ENCODE results near the gene FLNA.
A peak's percentile ranks its signal among the peaks of the same experiment; 100 is the strongest.
"Not testable (repeated sequence)": the region's sequence is repeated elsewhere in the genome, so short reads cannot be mapped to it uniquely, and the experiment has no call there.

The FLNA gene, protein sequence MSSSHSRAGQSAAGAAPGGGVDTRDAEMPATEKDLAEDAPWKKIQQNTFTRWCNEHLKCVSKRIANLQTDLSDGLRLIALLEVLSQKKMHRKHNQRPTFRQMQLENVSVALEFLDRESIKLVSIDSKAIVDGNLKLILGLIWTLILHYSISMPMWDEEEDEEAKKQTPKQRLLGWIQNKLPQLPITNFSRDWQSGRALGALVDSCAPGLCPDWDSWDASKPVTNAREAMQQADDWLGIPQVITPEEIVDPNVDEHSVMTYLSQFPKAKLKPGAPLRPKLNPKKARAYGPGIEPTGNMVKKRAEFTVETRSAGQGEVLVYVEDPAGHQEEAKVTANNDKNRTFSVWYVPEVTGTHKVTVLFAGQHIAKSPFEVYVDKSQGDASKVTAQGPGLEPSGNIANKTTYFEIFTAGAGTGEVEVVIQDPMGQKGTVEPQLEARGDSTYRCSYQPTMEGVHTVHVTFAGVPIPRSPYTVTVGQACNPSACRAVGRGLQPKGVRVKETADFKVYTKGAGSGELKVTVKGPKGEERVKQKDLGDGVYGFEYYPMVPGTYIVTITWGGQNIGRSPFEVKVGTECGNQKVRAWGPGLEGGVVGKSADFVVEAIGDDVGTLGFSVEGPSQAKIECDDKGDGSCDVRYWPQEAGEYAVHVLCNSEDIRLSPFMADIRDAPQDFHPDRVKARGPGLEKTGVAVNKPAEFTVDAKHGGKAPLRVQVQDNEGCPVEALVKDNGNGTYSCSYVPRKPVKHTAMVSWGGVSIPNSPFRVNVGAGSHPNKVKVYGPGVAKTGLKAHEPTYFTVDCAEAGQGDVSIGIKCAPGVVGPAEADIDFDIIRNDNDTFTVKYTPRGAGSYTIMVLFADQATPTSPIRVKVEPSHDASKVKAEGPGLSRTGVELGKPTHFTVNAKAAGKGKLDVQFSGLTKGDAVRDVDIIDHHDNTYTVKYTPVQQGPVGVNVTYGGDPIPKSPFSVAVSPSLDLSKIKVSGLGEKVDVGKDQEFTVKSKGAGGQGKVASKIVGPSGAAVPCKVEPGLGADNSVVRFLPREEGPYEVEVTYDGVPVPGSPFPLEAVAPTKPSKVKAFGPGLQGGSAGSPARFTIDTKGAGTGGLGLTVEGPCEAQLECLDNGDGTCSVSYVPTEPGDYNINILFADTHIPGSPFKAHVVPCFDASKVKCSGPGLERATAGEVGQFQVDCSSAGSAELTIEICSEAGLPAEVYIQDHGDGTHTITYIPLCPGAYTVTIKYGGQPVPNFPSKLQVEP (N-terminal part only)

DNA sequence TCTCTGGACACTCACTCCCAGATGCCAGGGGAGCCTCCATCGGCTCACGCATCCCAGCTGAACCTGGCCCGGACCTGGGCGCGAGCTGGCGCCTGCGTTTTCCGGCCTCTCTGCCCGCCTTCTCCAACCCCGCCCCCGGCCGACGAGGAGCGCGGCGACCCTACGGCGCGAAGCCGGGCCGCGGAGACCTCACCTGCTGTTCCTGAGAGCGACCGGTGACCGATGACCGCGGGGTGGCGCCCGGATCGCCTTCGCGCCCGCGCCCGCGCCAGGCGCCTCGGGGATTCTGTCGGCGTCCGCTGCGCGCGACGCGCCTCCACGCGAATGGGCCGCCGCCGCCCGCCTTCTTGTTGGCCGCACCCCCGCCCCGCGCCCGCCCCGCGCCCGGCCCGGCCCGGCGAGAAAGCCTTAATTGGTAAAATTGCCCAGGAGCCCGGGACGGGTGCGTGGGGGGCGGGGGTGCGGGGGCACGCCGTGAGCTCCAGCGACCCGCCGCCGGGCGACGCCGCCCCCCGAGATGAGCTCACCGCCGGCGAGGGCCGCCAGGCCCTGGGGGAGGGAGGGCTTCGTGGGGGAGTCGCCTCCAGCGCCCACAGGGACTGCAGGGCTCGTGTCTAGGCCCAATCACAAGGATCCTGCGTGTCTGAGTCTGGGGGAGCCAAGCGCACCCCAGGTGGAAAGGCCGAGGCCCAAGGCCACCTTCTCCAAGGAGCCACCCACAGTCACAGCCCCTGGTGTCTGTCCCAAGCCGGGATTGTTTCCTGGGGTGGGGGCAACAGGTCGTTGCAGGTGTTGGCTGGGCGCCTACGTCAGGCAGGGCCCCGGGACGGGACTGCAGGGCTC lies at the start of gene FLNA:
Gene FLNA, minus strand, starts transcription at position 322 of the 843 bp plus-strand sequence. CDS start 3,389 bp downstream, outside the sequence.
- no peak for DNase-seq

DNA sequence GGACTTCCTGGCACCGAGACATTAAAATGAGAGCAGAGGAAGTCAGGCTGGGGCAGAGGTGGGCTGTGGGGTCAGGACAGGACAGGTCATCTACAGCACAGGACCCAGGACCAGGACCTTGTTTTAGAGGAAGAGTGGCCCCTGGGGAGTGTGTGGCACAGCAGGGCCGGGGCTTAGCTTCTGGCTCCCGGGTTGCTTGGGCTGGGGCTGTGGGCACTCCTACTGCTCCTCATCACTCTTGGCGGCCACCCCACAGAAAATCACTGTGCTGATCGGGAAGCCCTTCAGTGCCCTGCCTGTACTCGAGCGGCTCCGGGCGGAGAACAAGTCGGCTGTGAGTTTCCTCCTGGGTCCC lies 45.9 kb upstream of the FLNA start:
- DNase-seq = no peak

DNA sequence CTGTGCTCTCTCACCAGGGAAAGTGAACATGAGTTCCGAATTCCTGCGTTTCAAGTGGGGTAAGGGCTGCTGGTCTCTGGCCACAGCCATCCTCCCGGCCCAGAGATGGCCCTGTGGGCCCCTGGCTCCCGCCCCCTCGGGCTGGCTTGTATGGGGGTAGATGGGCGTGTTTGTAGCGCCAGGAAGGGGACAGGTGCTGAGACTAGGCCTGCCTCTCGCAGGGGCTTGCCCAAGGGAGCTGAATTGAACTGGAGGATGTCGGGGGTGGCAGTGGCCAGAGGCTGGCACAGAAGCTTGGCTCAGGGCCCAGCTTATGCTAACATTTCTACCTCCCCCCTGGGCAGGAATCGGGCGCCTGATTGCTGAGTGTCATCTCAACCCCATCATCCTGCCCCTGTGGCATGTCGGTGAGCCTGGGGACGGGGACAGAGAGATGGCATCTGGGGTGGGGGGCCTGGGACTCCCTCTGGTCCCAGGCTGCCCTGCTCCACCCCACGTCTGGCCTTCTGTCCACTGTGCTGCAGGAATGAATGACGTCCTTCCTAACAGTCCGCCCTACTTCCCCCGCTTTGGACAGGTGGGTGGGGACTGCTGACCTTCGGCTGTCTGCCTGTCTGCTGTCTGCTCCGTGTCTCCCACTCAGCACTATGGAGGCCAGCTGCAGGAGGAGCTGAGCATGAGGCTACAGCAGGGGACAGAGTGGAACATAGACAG lies 45.4 kb upstream of the FLNA start:
- no peak for DNase-seq

DNA sequence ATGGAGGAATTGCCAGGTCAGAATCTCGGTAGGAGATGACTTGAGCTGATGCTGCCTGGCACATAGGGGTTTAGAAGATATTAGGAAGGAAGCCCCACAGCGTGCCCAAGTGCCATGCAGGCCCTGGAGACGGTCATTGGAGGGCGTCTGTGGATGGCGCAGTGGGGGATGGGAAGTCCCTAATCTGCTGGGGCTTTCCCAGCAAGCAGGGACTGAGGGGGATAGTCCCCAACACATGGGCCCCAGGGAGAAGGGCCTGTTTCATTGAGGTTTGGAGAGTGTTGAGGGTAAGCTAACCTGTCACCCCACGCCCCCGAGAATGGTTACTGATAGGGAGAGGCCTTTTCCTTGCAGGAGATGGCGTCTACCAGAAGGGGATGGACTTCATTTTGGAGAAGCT lies 44.8 kb upstream of the FLNA start:
- no peak for DNase-seq

DNA sequence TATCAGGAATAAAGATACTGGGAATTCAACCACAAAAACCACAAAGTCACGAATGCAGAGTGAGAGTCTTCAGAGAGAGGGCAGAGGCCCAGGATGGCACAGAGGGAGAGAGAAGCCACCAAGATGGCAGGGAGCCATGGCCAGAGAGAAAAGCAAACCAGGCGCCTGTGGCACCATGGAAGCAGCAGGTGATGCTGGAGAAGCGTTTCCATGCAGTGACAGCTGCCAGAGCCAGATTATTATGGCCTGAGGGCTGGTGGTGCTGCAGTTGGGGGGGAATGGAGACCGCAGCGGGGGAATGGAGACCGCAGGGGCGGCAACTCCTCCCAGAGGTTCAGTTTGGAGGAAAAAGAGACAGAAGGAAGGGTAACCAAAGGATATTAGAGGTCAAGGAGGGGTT lies 42.7 kb upstream of the FLNA start:
- peak in 1 of 14 donors; percentile 41 for DNase-seq

DNA sequence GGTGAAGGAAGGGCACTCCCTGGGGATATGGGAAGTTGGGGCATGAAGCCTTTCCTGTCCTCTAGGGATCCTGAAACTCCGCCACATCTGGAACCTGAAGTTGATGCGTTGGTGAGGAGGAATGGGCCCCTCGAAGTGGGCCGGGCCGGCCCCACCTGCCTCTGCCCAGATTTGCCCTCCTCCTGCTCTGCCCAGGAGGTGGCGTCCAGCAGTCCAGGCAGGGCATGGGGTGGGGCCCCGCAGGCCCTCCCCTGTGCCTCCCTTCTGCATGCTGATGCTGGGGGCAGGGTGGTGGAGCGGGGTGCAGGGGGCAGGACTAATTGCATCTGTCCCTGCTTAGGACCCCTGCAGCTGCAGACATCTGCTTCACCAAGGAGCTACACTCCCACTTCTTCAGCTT lies 38.7 kb upstream of the FLNA start:
- DNase-seq = no peak

DNA sequence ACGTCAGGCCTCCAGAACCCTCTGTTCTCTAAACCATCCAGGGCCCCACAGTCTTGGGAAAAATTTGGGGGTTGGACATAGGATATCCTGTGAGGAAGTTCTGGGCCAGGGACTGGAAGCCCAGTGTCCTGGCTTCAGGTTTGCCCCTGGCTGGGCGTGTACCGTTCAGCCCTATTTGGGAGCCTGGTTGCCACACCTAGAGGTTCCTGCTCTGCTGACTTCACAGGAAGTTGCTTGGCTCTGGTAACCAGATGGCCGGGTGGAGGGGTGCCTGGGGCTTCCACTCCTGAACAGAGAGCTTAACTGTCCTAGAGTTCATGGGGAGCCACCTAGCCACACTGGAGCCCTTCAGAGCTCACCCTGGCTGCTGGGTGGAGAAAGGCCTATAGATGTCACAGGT lies 38.0 kb upstream of the FLNA start:
- no peak for DNase-seq

DNA sequence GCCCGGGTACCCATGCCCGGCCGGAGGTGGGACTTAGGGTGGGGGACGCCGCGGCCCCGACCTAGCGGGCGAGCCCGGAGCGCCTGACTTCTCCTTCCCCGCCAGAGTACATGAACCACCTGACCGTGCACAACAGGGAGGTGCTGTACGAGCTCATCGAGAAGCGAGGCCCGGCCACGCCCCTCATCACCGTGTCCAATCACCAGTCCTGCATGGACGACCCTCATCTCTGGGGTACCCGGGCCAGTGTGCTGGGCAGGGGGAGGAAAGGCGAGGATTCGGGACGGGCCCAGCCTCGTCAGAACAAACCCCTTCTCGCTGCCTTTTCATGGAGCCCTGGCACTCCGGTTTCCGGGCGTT lies 37.5 kb upstream of the FLNA start:
- peak in 7 of 14 donors; percentile 10 to 47 (median 38) for DNase-seq

DNA sequence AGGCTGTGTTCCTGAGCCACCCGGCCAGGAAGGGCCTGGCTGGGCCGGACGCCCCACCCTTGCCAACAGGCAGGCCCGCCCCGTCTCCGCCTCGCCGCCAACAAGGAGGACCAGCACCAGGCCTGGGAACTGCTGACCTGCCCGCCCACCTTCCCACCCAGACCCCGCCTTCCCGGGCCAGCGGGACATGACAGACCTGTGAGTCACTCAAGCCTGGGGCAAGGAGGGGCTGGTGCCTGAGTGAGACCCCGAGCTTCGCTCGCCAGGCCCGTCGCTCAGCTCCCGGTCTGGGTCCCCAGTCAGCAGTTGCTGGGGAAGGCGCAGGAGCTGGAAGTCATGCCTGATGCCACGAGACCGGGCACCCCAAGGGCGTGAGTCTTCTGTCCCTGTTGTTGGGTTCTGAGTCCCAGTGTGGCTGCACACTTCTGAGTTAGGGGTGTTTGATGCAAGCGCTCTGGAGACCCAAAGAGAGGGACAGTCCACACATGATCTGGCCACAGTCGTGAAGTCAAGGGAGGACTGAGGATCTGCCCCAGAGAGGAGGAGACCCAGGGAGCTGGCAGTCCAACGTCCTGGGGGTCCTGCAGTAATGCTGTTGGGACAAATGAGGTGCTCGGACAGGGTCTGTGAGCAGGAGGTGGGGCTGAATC lies 34.9 kb upstream of the FLNA start, which contains the start of gene DNASE1L1:
Gene DNASE1L1, minus strand, starts transcription at position 33 of the 650 bp plus-strand sequence. CDS start 3,686 bp downstream, outside the sequence.
- DNase-seq = peak in 4 of 14 donors; percentile 10 to 42 (median 26)

DNA sequence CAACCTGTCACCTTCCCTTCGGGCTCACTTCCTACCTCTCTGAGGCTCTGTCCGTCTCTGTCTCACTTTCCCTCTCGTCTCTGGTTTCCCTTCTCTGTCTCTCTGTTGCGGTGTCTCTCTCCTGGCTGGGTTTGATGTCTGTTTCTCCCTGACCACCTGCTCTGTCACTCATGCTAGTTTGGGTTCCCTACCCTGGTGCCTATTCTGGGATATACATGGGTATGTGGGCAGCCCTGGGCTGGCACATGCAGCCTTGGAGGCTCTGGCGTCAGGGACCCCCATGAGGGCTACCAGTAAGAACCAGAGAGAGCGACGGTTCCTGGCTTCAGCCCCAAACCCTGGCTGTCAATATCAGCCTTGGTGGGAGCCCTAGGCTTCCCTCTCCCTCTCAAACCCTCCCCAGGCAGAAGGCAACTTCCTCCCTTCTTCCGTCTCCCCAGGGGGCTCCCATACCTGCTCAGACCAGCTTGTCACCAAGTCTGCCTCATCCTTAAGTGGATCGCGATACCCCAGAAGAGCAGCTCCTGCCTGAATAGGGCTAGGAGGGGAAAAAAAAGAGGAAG lies 34.3 kb upstream of the FLNA start:
- no peak for DNase-seq

DNA sequence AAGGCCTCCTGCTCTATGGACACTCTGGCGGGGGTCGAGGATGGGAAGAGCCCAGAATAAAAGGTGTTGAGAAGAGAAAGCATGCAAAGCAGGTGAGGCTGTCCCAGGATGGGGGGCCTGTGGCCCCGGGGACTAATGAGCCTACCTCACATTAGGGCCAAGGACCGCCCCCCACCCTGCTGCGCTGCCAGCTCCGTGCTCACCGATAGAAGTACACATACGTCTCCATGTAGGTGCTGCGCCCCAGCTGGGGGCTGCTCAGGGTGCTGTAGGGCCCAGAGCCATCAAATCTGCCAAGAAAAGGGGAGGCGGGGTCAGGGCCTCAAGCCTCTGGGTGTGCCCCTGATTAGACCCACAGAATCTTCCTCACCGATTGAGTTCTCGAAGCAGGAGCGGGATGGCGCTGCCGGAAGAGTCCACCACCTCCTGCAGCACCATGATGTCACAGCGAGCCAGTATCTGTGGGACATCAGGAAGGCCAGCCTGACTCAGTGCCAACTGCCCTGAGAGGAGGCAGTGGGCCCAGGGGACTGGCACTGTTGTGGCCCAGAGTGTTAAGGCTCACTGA lies 30.3 kb upstream of the FLNA start:
- no peak for DNase-seq

DNA sequence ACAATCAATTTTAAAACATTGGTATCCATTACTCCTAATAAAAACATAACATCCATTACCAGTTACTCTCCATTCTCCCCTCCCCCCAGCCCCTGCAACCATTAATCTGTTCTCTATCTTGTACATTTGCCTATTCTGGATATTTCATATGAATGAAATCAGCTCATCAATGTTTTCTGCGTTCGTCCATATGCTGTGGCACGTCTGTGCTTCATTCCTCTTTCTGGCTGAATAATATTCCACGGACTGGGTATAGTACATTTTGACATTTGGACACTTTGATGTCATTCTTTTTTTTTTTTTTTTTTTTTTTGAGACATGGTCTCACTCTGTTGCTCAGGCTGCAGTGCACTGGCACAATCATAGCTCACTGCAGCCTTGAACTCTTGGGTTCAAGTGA lies 29.4 kb upstream of the FLNA start:
- no peak for DNase-seq

DNA sequence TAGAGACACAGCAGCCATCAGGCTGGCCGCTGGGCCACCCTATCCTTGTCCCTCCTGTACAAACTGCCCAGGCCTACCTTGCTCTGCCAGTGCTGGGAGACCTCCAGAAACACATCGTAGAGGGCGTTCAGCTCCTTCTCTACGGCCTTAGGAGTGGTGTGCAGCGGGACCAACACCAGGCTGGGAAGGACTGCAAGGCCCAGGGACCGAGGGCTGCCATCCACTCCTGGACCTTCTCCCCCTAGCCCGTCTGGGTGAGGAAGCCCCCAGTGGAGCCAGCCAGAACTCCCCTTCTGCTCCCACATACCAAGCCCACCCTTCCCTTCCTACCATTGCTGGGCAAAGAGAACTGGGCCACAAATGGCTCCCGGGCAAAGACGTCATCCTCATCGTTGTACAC lies 28.8 kb upstream of the FLNA start:
- no peak for DNase-seq

DNA sequence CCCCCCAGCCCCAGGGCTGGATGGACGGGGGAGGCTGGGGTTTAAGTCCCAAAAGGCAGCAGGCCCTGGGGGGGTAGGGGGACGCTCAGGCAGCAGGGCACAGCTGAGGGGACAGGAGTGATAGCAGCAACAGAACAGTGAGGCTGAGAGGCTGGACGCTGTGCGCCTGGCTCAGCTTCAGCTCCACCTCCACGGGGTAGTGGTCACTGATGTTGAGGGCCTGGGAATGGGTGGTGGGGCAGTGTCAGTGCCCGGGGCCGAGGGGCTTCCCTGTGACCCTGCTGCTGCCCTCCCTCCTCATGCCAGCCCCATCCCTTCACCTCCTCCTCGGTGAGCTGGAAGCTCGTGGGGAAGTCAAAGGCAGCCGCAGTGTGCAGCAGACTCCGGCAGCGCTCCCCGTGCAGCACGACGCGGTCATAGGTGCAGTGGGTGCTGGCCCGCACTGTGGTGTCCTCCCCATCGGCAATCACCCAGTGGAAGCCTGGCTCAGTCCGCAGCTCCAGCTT lies 28.2 kb upstream of the FLNA start:
- no peak for DNase-seq

DNA sequence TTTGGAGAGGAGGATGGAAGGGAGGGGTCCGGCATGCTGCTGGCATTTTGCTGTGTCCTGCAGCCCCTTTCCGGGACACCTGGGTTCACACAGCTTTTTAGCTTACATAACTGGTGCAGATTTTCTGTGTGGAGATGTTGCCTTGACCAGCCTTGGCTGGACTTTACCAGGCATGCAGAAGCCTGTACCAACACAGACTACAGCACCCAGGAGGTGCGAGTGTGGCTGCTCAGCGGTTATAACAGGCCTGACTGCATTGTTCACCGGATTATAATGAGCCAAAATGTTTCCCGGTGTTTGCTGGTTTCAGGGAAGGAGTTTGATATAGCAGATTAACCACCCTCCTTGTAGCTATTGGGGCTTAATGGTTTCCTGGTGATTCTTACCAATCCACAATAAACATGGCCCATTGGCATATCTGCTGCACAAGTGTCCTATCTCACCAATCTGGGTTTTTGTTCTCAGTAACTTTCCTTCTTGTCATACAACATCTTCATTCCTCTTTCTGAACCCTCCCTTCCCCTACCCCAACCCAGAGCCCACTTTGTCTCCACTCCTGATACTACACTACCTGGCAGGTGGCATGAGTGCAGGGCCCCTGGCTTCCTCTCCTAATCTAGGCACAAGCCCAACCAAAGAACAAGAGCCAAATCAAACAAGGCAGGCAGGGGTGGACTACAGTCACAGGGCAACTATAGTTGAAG lies 27.6 kb upstream of the FLNA start:
- no peak for DNase-seq

DNA sequence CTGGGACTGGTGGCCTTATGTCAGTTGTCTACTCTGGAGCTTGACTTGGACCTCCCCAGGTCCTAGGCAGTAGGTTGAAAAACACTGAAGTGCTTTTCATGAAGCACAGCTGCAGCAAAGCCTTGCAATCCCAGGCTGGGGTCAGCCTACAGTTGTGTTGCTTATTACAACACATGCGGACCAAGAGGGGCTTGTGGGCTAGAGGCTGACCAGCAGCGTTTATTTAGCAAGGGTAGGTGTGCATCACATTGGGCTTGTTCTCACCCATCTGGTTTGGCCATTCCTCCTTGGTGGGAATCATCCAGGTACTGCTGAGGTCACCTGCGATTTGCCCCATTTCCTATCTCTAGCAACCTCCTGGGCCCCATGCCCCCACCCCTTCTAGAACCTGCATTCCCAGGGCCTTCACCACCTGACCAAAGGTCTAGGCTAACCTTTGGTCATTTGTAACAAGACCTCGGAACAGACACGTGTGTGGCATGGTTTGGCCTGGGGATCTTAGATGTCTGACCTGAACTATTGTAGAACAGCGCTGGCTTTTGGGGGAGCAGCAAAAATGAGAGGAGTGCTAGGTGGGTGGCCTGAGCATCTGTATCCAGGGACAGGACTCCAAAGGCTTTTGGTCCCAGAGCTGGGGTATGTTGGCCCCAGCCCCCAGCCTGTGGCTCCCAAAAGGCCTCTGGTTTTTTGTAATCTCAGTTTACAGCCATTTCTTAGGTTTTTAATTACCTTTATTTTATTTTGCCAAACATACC lies 26.8 kb upstream of the FLNA start:
- DNase-seq = no peak

DNA sequence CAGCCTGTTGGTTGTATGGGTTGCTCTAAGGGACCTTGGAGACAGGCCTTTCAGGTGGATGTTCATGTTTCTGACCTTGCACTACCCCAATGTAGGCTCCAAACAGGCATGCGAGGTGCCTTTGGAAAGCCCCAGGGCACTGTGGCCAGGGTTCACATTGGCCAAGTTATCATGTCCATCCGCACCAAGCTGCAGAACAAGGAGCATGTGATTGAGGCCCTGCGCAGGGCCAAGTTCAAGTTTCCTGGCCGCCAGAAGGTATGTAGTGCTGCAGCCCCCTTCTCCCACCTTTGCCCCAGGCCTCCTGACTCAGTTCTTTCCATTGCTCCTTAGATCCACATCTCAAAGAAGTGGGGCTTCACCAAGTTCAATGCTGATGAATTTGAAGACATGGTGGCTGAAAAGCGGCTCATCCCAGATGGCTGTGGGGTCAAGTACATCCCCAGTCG lies 26.0 kb upstream of the FLNA start:
- DNase-seq = not testable (repeated sequence)
